ENCODE measurements around the gene ABHD18. TPM values are rescaled to one million over a fixed set of nuclear protein-coding genes. Genes with fewer than 3 reads are reported as not detected.
"Not testable (repeated sequence)": the region's sequence is repeated elsewhere in the genome, so short reads cannot be mapped to it uniquely, and the experiment has no call there.

The ABHD18 gene
- total RNA-seq, 1 experiment from 2014 or later: 16.3 TPM

- Mint-ChIP-seq H3K9me3 (no peaks in the 10 kb centered on the region; a peak in 1 of 5 replicates), H3K27ac (no peak overlapping the region), H3K36me3 (ENCODE audit: insufficient read depth in 1 of 3, low read depth in 3 of 3) (peaks cover 8 to 19% (median 13%) of the 10 kb centered on the region in 3 experiments), H3K27me3 (ENCODE audit: low read depth) (no peaks in the 10 kb centered on the region), H3K4me1 (no peaks in the 10 kb centered on the region), H3K4me3 (no peak overlapping the region)
- Histone ChIP-seq H3K4me2 (ENCODE audit: insufficient read depth, insufficient read length, low read length) (no peak overlapping the region), H3K79me1 (ENCODE audit: insufficient read depth, low read depth, low read length, poor library complexity, severe bottlenecking) (no peaks in the 10 kb centered on the region), H4K20me1 (ENCODE audit: control insufficient read depth, insufficient read depth, insufficient read length) (no peaks in the 10 kb centered on the region), H2AFZ (ENCODE audit: low read length) (no peak overlapping the region), H3T11ph (ENCODE audit: low read length) (no peak overlapping the region), H3K9me3 (ENCODE audit: control insufficient read depth, low read depth, low read length) (no peaks in the 10 kb centered on the region), H3K56ac (ENCODE audit: insufficient read length, low read depth, low read length) (no peak overlapping the region), H2BK120ac (ENCODE audit: low read depth, low read length, poor library complexity, severe bottlenecking) (no peak overlapping the region), H3K14ac (ENCODE audit: insufficient read depth, low read length) (no peak overlapping the region), H3K27me3 (ENCODE audit: insufficient read depth, low read length) (no peaks in the 10 kb centered on the region), H4K91ac (ENCODE audit: insufficient read length, low read depth, low read length) (no peak overlapping the region), H2AK5ac (ENCODE audit: insufficient read length, low read length) (no peak overlapping the region), H3K79me2 (ENCODE audit: insufficient read depth, low read length) (no peaks in the 10 kb centered on the region), H3K9ac (ENCODE audit: extremely low read depth, insufficient read length, low read length) (no peak overlapping the region), H4K8ac (replicated peaks; ENCODE audit: insufficient read length, low read depth, low read length) (no peak overlapping the region), H2BK20ac (ENCODE audit: low read depth, low read length, poor library complexity, severe bottlenecking) (no peak overlapping the region), H3K23ac (ENCODE audit: insufficient read length, low read depth, low read length) (no peak overlapping the region), H4K5ac (ENCODE audit: insufficient read length, low read depth, low read length) (no peak overlapping the region), H3K23me2 (ENCODE audit: insufficient read length, low read depth, low read length, poor library complexity, severe bottlenecking) (no peaks in the 10 kb centered on the region), H2BK12ac (ENCODE audit: insufficient read length, low read depth, low read length) (no peak overlapping the region), H3K4ac (ENCODE audit: low read depth, low read length) (no peak overlapping the region), H3K4me1 (ENCODE audit: insufficient read depth, low read length) (no peaks in the 10 kb centered on the region), H3K27ac (ENCODE audit: insufficient read length, low read depth, low read length) (no peak overlapping the region), H2BK15ac (ENCODE audit: low read depth, low read length) (no peak overlapping the region), H2BK5ac (ENCODE audit: insufficient read length, low read length) (no peak overlapping the region), H3K18ac (ENCODE audit: insufficient read length, low read depth, low read length) (no peak overlapping the region)
- DNase-seq: no peak
- no CpG with 5 or more reads among the region's 2 CpGs for WGBS (ENCODE audit: extremely low coverage, insufficient read length, low lambda C conversion rate)
- TF ChIP-seq, protein P1, sequence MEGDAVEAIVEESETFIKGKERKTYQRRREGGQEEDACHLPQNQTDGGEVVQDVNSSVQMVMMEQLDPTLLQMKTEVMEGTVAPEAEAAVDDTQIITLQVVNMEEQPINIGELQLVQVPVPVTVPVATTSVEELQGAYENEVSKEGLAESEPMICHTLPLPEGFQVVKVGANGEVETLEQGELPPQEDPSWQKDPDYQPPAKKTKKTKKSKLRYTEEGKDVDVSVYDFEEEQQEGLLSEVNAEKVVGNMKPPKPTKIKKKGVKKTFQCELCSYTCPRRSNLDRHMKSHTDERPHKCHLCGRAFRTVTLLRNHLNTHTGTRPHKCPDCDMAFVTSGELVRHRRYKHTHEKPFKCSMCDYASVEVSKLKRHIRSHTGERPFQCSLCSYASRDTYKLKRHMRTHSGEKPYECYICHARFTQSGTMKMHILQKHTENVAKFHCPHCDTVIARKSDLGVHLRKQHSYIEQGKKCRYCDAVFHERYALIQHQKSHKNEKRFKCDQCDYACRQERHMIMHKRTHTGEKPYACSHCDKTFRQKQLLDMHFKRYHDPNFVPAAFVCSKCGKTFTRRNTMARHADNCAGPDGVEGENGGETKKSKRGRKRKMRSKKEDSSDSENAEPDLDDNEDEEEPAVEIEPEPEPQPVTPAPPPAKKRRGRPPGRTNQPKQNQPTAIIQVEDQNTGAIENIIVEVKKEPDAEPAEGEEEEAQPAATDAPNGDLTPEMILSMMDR (conservative IDR thresholded peaks at IDR 0.05): no peak
Observed at GRCh38 chr4:127922226-127922625, 43.0 kb upstream of the ABHD18 start.

DNA sequence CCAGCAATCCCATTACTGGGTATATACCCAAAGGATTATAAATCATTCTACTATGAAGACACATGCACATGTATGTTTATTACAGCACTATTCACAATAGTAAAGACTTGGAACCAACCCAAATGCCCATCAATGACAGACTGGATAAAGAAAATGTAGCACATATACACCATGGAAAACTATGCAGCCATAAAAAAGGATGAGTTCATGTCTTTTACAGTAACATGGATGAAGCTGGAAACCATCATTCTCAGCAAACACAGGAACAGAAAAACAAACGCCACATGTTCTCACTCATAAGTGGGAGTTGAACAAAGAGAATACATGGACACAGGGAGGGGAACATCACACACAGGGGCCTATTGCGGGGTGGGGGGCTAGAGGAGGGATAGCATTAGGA lies 39.5 kb upstream of the ABHD18 start:
- not testable (repeated sequence) for H3K79me1 ChIP-seq (ENCODE audit: insufficient read depth, low read depth, low read length, poor library complexity, severe bottlenecking); H3K27me3 Mint-ChIP-seq (ENCODE audit: low read depth)
- peaks cover 8 to 25% (median 13%) of the 10 kb centered on the region in 3 experiments for H3K36me3 Mint-ChIP-seq (ENCODE audit: insufficient read depth in 1 of 3, low read depth in 3 of 3)

More for the DNA sequence above, 39.5 kb upstream of the ABHD18 start:
- H3K27me3 ChIP-seq (ENCODE audit: insufficient read depth, low read length); H2BK15ac ChIP-seq (ENCODE audit: low read depth, low read length); H2BK5ac ChIP-seq (ENCODE audit: insufficient read length, low read length); H2BK120ac ChIP-seq (ENCODE audit: low read depth, low read length, poor library complexity, severe bottlenecking); H2BK12ac ChIP-seq (ENCODE audit: insufficient read length, low read depth, low read length); H2AFZ ChIP-seq (ENCODE audit: low read length); H3K23ac ChIP-seq (ENCODE audit: insufficient read length, low read depth, low read length); H3K4me1 ChIP-seq (ENCODE audit: insufficient read depth, low read length); H3K4me2 ChIP-seq (ENCODE audit: insufficient read depth, insufficient read length, low read length); H4K8ac ChIP-seq (replicated peaks; ENCODE audit: insufficient read length, low read depth, low read length); H3K9ac ChIP-seq (ENCODE audit: extremely low read depth, insufficient read length, low read length); H3T11ph ChIP-seq (ENCODE audit: low read length); H3K9me3 ChIP-seq (ENCODE audit: control insufficient read depth, low read depth, low read length); H3K79me2 ChIP-seq (ENCODE audit: insufficient read depth, low read length); H4K5ac ChIP-seq (ENCODE audit: insufficient read length, low read depth, low read length); H3K14ac ChIP-seq (ENCODE audit: insufficient read depth, low read length); H3K56ac ChIP-seq (ENCODE audit: insufficient read length, low read depth, low read length); H4K20me1 ChIP-seq (ENCODE audit: control insufficient read depth, insufficient read depth, insufficient read length); H3K18ac ChIP-seq (ENCODE audit: insufficient read length, low read depth, low read length); H3K4ac ChIP-seq (ENCODE audit: low read depth, low read length); H3K9me3 Mint-ChIP-seq; H3K4me3 Mint-ChIP-seq; H3K4me1 Mint-ChIP-seq; H3K27ac ChIP-seq (ENCODE audit: insufficient read length, low read depth, low read length); H3K27ac Mint-ChIP-seq; H2AK5ac ChIP-seq (ENCODE audit: insufficient read length, low read length); DNase-seq; H4K91ac ChIP-seq (ENCODE audit: insufficient read length, low read depth, low read length); H2BK20ac ChIP-seq (ENCODE audit: low read depth, low read length, poor library complexity, severe bottlenecking); H3K23me2 ChIP-seq (ENCODE audit: insufficient read length, low read depth, low read length, poor library complexity, severe bottlenecking): not testable (repeated sequence)
- WGBS (ENCODE audit: extremely low coverage, insufficient read length, low lambda C conversion rate): no CpG with 5 or more reads among the region's 2 CpGs
